Loucy (cell line): ENCODE data around the gene NAV2.

ENCODE experiments used
- EZH2phosphoT487 ChIP-seq: fragments of 200-600 bp; IDR thresholded peaks from 2 replicates; pipeline ENCODE4 v1.6.1; 2018; ENCODE audit warnings: antibody characterized with exemption, mild to moderate bottlenecking, moderate library complexity, borderline replicate concordance
- TF ChIP-seq, protein P1 (sequence below): fragments of 200-600 bp; sonication (generic); conservative IDR thresholded peaks from 2 replicates; pipeline ENCODE4 v1.5.1; 2014; ENCODE audit warnings: mild to moderate bottlenecking, antibody characterized with exemption, low read length

DNA sequence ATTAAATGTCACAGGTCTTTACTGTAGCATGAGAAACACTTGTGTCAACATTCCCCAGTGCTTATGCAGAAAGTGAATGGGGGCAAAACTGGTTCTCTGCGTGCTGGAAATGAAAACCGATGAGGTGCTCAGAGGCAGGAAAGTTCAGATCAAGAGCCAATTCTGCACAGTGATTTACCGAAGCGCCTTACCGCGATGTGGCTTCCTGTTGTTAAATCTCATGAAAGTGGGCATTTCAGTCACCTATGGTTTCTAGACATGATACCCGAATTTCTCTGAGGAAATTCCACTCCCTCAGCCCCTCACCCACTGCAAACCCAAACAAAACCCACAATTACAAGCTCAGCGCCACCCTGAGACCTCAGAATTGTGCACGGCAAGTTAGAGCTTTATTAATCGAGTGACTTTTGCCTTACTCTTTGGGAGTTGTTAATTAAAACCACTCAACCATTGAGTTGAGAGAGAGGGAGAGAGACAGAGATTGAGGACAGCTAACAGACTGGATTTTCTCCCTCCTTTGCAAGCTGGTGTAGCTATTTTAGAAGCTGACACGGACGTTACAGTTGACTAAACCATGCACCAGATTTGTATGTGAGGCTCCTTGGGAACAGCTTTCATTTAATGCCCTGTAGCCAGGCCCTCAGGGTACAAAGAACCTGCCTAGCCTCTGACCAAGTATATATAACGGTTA lies 251.2 kb downstream of the NAV2 start:
- TF ChIP-seq EZH2phosphoT487, result no peak
- TF ChIP-seq, protein P1, sequence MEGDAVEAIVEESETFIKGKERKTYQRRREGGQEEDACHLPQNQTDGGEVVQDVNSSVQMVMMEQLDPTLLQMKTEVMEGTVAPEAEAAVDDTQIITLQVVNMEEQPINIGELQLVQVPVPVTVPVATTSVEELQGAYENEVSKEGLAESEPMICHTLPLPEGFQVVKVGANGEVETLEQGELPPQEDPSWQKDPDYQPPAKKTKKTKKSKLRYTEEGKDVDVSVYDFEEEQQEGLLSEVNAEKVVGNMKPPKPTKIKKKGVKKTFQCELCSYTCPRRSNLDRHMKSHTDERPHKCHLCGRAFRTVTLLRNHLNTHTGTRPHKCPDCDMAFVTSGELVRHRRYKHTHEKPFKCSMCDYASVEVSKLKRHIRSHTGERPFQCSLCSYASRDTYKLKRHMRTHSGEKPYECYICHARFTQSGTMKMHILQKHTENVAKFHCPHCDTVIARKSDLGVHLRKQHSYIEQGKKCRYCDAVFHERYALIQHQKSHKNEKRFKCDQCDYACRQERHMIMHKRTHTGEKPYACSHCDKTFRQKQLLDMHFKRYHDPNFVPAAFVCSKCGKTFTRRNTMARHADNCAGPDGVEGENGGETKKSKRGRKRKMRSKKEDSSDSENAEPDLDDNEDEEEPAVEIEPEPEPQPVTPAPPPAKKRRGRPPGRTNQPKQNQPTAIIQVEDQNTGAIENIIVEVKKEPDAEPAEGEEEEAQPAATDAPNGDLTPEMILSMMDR, result no peak
